Subcutaneous abdominal adipose tissue (tissue), 5 donors: ENCODE results near the gene CD99.
"Not testable (repeated sequence)": the region's sequence is repeated elsewhere in the genome, so short reads cannot be mapped to it uniquely, and the experiment has no call there.

Source experiments
- H3K27ac ChIP-seq: one replicate; pipeline ENCODE4 v1.7.0; 2013; ENCODE audit warnings: low read depth, mild to moderate bottlenecking, inconsistent platforms, low read length, moderate library complexity
- H3K27me3 ChIP-seq, 5 donors: one replicate each; pipeline ENCODE4 v1.7.0; 2013; ENCODE audit warnings: low read length in 5 of 5, inconsistent platforms in 1 of 5; ENCODE audit not compliant: control insufficient read depth in 5 of 5, insufficient read depth in 4 of 5
- H3K36me3 ChIP-seq, 5 donors: one replicate each; pipeline ENCODE4 v1.7.0; 2013; ENCODE audit warnings: low read length in 5 of 5; ENCODE audit not compliant: control insufficient read depth in 5 of 5, insufficient read depth in 5 of 5
- H3K4me1 ChIP-seq, 5 donors: one replicate each; pipeline ENCODE4 v1.7.0; 2013; ENCODE audit warnings: low read length in 5 of 5, mild to moderate bottlenecking in 3 of 5, moderate library complexity in 1 of 5; ENCODE audit not compliant: control insufficient read depth in 5 of 5, insufficient read depth in 5 of 5
- H3K4me3 ChIP-seq, 5 donors: one replicate each; pipeline ENCODE4 v1.7.0; 2013; ENCODE audit warnings: low read length in 5 of 5, low read depth in 1 of 5
- H3K9ac ChIP-seq, 5 donors: one replicate each; pipeline ENCODE4 v1.7.0; 2013; ENCODE audit warnings: low read length in 5 of 5, mild to moderate bottlenecking in 4 of 5, moderate library complexity in 3 of 5
- H3K9me3 ChIP-seq, 5 donors: one replicate each; pipeline ENCODE4 v1.7.0; 2013; ENCODE audit warnings: low read length in 5 of 5; ENCODE audit not compliant: control insufficient read depth in 5 of 5
- donor health status: healthy.
- donor health status: healthy.
- donor health status: healthy.
- donor health status: healthy.
- donor health status: healthy.

CD99 gene

GRCh38 chrX:2764766-2765548, 73.9 kb downstream of the CD99 start:
- H3K4me1 ChIP-seq = peaks cover 2 to 15% (median 8%) of the 10 kb centered on the region in 5 donors
- not testable (repeated sequence) for H3K27me3 ChIP-seq, H3K36me3 ChIP-seq, H3K9ac ChIP-seq, H3K27ac ChIP-seq, H3K4me3 ChIP-seq, H3K9me3 ChIP-seq

- no peak overlapping the region for H3K27ac ChIP-seq
- H3K27me3 ChIP-seq = peaks cover 0 to 4% (median 3%) of the 10 kb centered on the region in 5 donors
- no peaks in the 10 kb centered on the region for H3K36me3 ChIP-seq
- H3K9me3 ChIP-seq = no peaks in the 10 kb centered on the region
- H3K4me3 ChIP-seq = no peak overlapping the region
- H3K9ac ChIP-seq = no peak overlapping the region
- H3K4me1 ChIP-seq = peaks cover 2 to 15% (median 8%) of the 10 kb centered on the region in 5 donors
Observed at GRCh38 chrX:2765549-2765830, 74.4 kb downstream of the CD99 start.

GRCh38 chrX:2766906-2767305, 75.8 kb downstream of the CD99 start:
- no peaks in the 10 kb centered on the region for H3K9me3 ChIP-seq
- peaks cover 2 to 15% (median 8%) of the 10 kb centered on the region in 5 donors for H3K4me1 ChIP-seq
- no peak overlapping the region for H3K9ac ChIP-seq
- peak overlapping the region; percentile 69 for H3K27ac ChIP-seq
- H3K4me3 ChIP-seq = no peak overlapping the region
- no peaks in the 10 kb centered on the region for H3K36me3 ChIP-seq
- H3K27me3 ChIP-seq = peaks cover 0 to 4% (median 3%) of the 10 kb centered on the region in 5 donors

GRCh38 chrX:2767631-2768455, 76.7 kb downstream of the CD99 start:
- Histone ChIP-seq H3K9ac (no peak overlapping the region), H3K4me1 (peaks cover 2 to 15% (median 8%) of the 10 kb centered on the region in 5 donors), H3K27ac (peak overlapping the region; percentile 69), H3K9me3 (no peaks in the 10 kb centered on the region), H3K27me3 (peaks cover 0 to 4% (median 3%) of the 10 kb centered on the region in 5 donors), H3K4me3 (peak overlapping the region in 1 of 5 donors; percentile 10), H3K36me3 (no peaks in the 10 kb centered on the region)

- H3K4me1 ChIP-seq = peaks cover 2 to 15% (median 8%) of the 10 kb centered on the region in 5 donors
- peaks cover 0 to 4% (median 3%) of the 10 kb centered on the region in 5 donors for H3K27me3 ChIP-seq
- no peak overlapping the region for H3K4me3 ChIP-seq
Observed at GRCh38 chrX:2769615-2770014, 78.5 kb downstream of the CD99 start.

GRCh38 chrX:2773166-2774055, 82.3 kb downstream of the CD99 start:
- not testable (repeated sequence) for H3K4me1 ChIP-seq, H3K27me3 ChIP-seq, H3K27ac ChIP-seq, H3K9me3 ChIP-seq, H3K36me3 ChIP-seq, H3K4me3 ChIP-seq, H3K9ac ChIP-seq

More at GRCh38 chrX:2769615-2770014, 78.5 kb downstream of the CD99 start:
- peaks cover 0 to 5% (median under 1%) of the 10 kb centered on the region in 5 donors for H3K9me3 ChIP-seq
- no peak overlapping the region for H3K27ac ChIP-seq
- no peaks in the 10 kb centered on the region for H3K36me3 ChIP-seq
- no peak overlapping the region for H3K9ac ChIP-seq

- Histone ChIP-seq H3K4me3 (no peak overlapping the region), H3K36me3 (no peaks in the 10 kb centered on the region), H3K27me3 (peaks cover 0 to 3% (median 0%) of the 10 kb centered on the region in 5 donors), H3K9me3 (peaks cover 0 to 9% (median 5%) of the 10 kb centered on the region in 5 donors), H3K4me1 (no peaks in the 10 kb centered on the region), H3K27ac (no peak overlapping the region), H3K9ac (no peak overlapping the region)
Observed at GRCh38 chrX:2774057-2774456, 83.0 kb downstream of the CD99 start.

- H3K4me1 ChIP-seq = no peaks in the 10 kb centered on the region
- no peak overlapping the region for H3K9ac ChIP-seq
- no peaks in the 10 kb centered on the region for H3K27me3 ChIP-seq
- no peak overlapping the region for H3K4me3 ChIP-seq
- no peaks in the 10 kb centered on the region for H3K36me3 ChIP-seq
- H3K9me3 ChIP-seq = peaks cover 0 to 9% (median 5%) of the 10 kb centered on the region in 5 donors
- H3K27ac ChIP-seq = no peak overlapping the region
Observed at GRCh38 chrX:2774776-2775175, 83.7 kb downstream of the CD99 start.

- H3K4me1 ChIP-seq, H3K27ac ChIP-seq, H3K9me3 ChIP-seq, H3K27me3 ChIP-seq, H3K4me3 ChIP-seq, H3K36me3 ChIP-seq, H3K9ac ChIP-seq: not testable (repeated sequence)
Observed at GRCh38 chrX:2780472-2781225, 89.6 kb downstream of the CD99 start.
